Skin of body (tissue), 2 donors: Measurements from ENCODE around the gene C16orf89. TPM values are rescaled to one million over a fixed set of nuclear protein-coding genes. Genes with fewer than 3 reads are reported as not detected.
"Not testable (repeated sequence)": the region's sequence is repeated elsewhere in the genome, so short reads cannot be mapped to it uniquely, and the experiment has no call there.

Experiments used
- DNase-seq: peaks from one replicate; lab custom pipeline; 2025; lab: John Stamatoyannopoulos, UW
- total RNA-seq: library from RNA; depleted of rRNA; stranded (reverse); fragments of >200 nt; gene quantifications from one replicate; pipeline ENCODE4 v1.2.3, GENCODE V29; 2014

C16orf89 gene
- total RNA-seq, 1 donor from 2014 or later, result 2.0 TPM

- DNase-seq, result no peak
These were observed 3.7 kb downstream of the C16orf89 start for GRCh38 chr16:5062051-5062450.

- DNase-seq, result no peak
These were observed 5.6 kb downstream of the C16orf89 start for GRCh38 chr16:5060073-5060641.

GRCh38 chr16:5059386-5060072 lies 6.2 kb downstream of the C16orf89 start:
- DNase-seq, result no peak

- no peak for DNase-seq
These were observed 7.3 kb downstream of the C16orf89 start for GRCh38 chr16:5058476-5058875.

- no peak for DNase-seq
These were observed 9.4 kb downstream of the C16orf89 start for GRCh38 chr16:5056352-5056751.

GRCh38 chr16:5054876-5055865 lies 10.6 kb downstream of the C16orf89 start:
- no peak for DNase-seq

GRCh38 chr16:5046914-5047313 lies 18.8 kb downstream of the C16orf89 start:
- DNase-seq, result no peak

GRCh38 chr16:5045499-5046115 lies 20.1 kb downstream of the C16orf89 start:
- no peak for DNase-seq

GRCh38 chr16:5044581-5044980 lies 21.2 kb downstream of the C16orf89 start:
- not testable (repeated sequence) for DNase-seq

- no peak for DNase-seq
These were observed 21.7 kb downstream of the C16orf89 start for GRCh38 chr16:5044011-5044540.

GRCh38 chr16:5042574-5043171 lies 23.1 kb downstream of the C16orf89 start:
- DNase-seq, result no peak

- DNase-seq, result no peak
These were observed 24.1 kb downstream of the C16orf89 start for GRCh38 chr16:5041600-5042133.

- DNase-seq, result no peak
These were observed 25.3 kb downstream of the C16orf89 start for GRCh38 chr16:5040451-5040850.

GRCh38 chr16:5036228-5037156 lies 29.3 kb downstream of the C16orf89 start:
- no peak for DNase-seq

GRCh38 chr16:5035909-5036227 lies 29.9 kb downstream of the C16orf89 start:
- no peak for DNase-seq

GRCh38 chr16:5034167-5034523 lies 31.6 kb downstream of the C16orf89 start:
- no peak for DNase-seq

GRCh38 chr16:5033256-5034166 lies 32.2 kb downstream of the C16orf89 start, which contains the start of gene NAGPA:
TSS of gene NAGPA (minus strand) at chr16:5033935. CDS start at chr16:5033914, 21 bp downstream.
- DNase-seq, result peak; percentile 35

- no peak for DNase-seq
These were observed 33.0 kb downstream of the C16orf89 start for GRCh38 chr16:5032748-5033167.

- no peak for DNase-seq
These were observed 34.2 kb downstream of the C16orf89 start for GRCh38 chr16:5031601-5032000.
